Adrenal gland (tissue), 12 donors: ENCODE data around the gene PARD3B. TPM values are rescaled to one million over a fixed set of nuclear protein-coding genes. Genes with fewer than 3 reads are reported as not detected.

Experiments used
- DNase-seq, 7 donors: peaks; one replicate each; pipeline ENCODE4 v3.0.0-alpha.2; 2019 to 2020
- H3K27ac ChIP-seq, 5 donors: fragments of 200-600 bp; sonication (generic) in 4 of 5; 1 replicate in 3 of 5; 2 replicates in 2 of 5; pipeline versions ENCODE4 v1.5.1 to v1.8.0; 2016 to 2020; ENCODE audit warnings: mild to moderate bottlenecking in 1 of 5
- H3K27me3 ChIP-seq: fragments of 200-600 bp; 2 replicates; pipeline ENCODE4 v1.8.0; 2021
- H3K36me3 ChIP-seq, 2 donors: fragments of 200-600 bp; replicated peaks in 1 of 2; 1 replicate in 1 of 2; 2 replicates in 1 of 2; pipeline versions ENCODE4 v1.5.1 to v1.8.0; 2018 to 2022
- H3K4me1 ChIP-seq, 2 donors: fragments of 200-600 bp; replicated peaks in 1 of 2; 1 replicate in 1 of 2; 2 replicates in 1 of 2; pipeline versions ENCODE4 v1.5.1 to v1.8.0; 2018 to 2021
- H3K4me3 ChIP-seq, 4 donors: fragments of 200-600 bp; sonication (generic) in 3 of 4; one replicate each; pipeline ENCODE4 v1.5.1; 2016 to 2018
- H3K9me3 ChIP-seq, 3 donors: fragments of 200-600 bp; sonication (generic) in 1 of 3; replicated peaks in 1 of 3; 1 replicate in 2 of 3; 2 replicates in 1 of 3; pipeline versions ENCODE4 v1.5.1 to v1.8.0; 2016 to 2021
- CTCF ChIP-seq, 6 experiments: fragments of 450-650 bp in 4 of 6; fragments of 200-600 bp in 2 of 6; sonication (generic) in 1 of 6; IDR thresholded peaks; 1 replicate in 5 of 6; 2 replicates in 1 of 6; pipeline versions ENCODE4 v1.5.1 to v1.8.0; 2016 to 2021; ENCODE audit warnings: antibody characterized with exemption in 6 of 6, mild to moderate bottlenecking in 2 of 6, moderate library complexity in 1 of 6
- POLR2A ChIP-seq, 2 donors: fragments of 450-650 bp; IDR thresholded peaks; one replicate each; pipeline ENCODE4 v1.6.1; 2017; ENCODE audit warnings: antibody characterized with exemption in 2 of 2, mild to moderate bottlenecking in 2 of 2, moderate library complexity in 1 of 2
- WGBS, 4 donors: extraction: QIAGEN DNeasy Blood & Tissue Kit in 2 of 4; methylation state at CpG; one replicate each; pipeline versions ENCODE4 v1.1.5 to v1.1.7; 2013 to 2017; 5-methylcytosine and 5-hydroxymethylcytosine counted together
- intact Hi-C, 2 donors: fragments of 100-400 bp; cut with DNase I; formaldehyde crosslinking; loops; one replicate each; pipeline versions ENCODE4 v1.14.1 to v1.15.0; 2022 to 2023
- polyA plus RNA-seq, 3 donors: library from polyadenylated mRNA; stranded (reverse); fragments of 200-250 nt in 2 of 3; fragments of 350-450 nt in 1 of 3; fragmentation: Illumina TruSeq in 1 of 3; extraction: RNeasy Lipid Tissue Mini Kit (QIAGEN cat#74804) in 1 of 3; gene quantifications; one replicate each; pipeline ENCODE4 v1.2.3, GENCODE V29; 2013 to 2014
- total RNA-seq, 9 donors: library from RNA; depleted of rRNA in 4 of 9; stranded (reverse); fragments of >200 nt in 4 of 9; fragments of 120-200 nt in 1 of 9; fragmentation: NEBNext Ultra II Directional in 1 of 9; extraction: Animal tissue kit (Norgen Biotek cat#: 25700) in 1 of 9; gene quantifications; one replicate each; pipeline versions ENCODE4 v1.1.0 to v1.2.4, GENCODE V29; 2013 to 2023
- donor health status: healthy with polysubstance abuse.
- donor health status: Bipolar disorder and iron deficiency.
- donor health status: DM: yes; HTN: yes; CAD: no.
- donor health status: DM: no; HTN: no; CAD: no.
- donor health status: DM: no; HTN: no; CAD: no.
- donor health status: DM: yes; HTN: yes; CAD: no.

The PARD3B gene
- total and polyA plus RNA-seq, 12 donors, result 1.9 to 20.4 (median 9.5) TPM

GRCh38 chr2:205501826-205502225 is 956.6 kb downstream of the PARD3B start:
- Histone ChIP-seq H3K9me3 (no peaks in the 10 kb centered on the region), H3K27ac (no peak overlapping the region), H3K36me3 (no peaks in the 10 kb centered on the region), H3K4me1 (no peaks in the 10 kb centered on the region), H3K27me3 (no peaks in the 10 kb centered on the region), H3K4me3 (no peak overlapping the region)
- no peak for DNase-seq
- no peak for TF ChIP-seq CTCF (IDR thresholded peaks at IDR 0.05)
- WGBS, 4 donors, result 80 to 85% (median 83%) methylated on average over 7 of the region's 7 CpGs
- intact Hi-C loops, result no loop called here

- Histone ChIP-seq H3K4me3 (no peak overlapping the region), H3K27ac (no peak overlapping the region), H3K4me1 (no peaks in the 10 kb centered on the region), H3K9me3 (no peaks in the 10 kb centered on the region), H3K36me3 (no peaks in the 10 kb centered on the region), H3K27me3 (no peaks in the 10 kb centered on the region)
- WGBS, 4 donors, result 90 to 94% (median 92%) methylated on average over 2 of the region's 2 CpGs
- DNase-seq, result no peak
- TF ChIP-seq CTCF (IDR thresholded peaks at IDR 0.05), result no peak
- no peak for TF ChIP-seq POLR2A (IDR thresholded peaks at IDR 0.05)
- intact Hi-C loops, result no loop called here
These were observed 960.1 kb downstream of the PARD3B start for GRCh38 chr2:205505371-205505770.

- DNase-seq, result no peak
- Histone ChIP-seq H3K27ac (no peak overlapping the region), H3K4me1 (no peaks in the 10 kb centered on the region), H3K9me3 (no peaks in the 10 kb centered on the region), H3K36me3 (no peaks in the 10 kb centered on the region), H3K4me3 (no peak overlapping the region), H3K27me3 (no peaks in the 10 kb centered on the region)
- no peak for TF ChIP-seq POLR2A (IDR thresholded peaks at IDR 0.05)
- TF ChIP-seq CTCF (IDR thresholded peaks at IDR 0.05), result no peak
- WGBS, 4 donors, result 89 to 97% (median 92%) methylated on average over 4 of the region's 4 CpGs
- intact Hi-C loops, result no loop called here
These were observed 964.4 kb downstream of the PARD3B start for GRCh38 chr2:205509655-205510054.

GRCh38 chr2:205510345-205510744 is 965.1 kb downstream of the PARD3B start:
- intact Hi-C loops, result no loop called here
- Histone ChIP-seq H3K27ac (no peak overlapping the region), H3K36me3 (no peaks in the 10 kb centered on the region), H3K9me3 (no peaks in the 10 kb centered on the region), H3K27me3 (no peaks in the 10 kb centered on the region), H3K4me3 (no peak overlapping the region), H3K4me1 (no peaks in the 10 kb centered on the region)
- 76 to 91% (median 80%) methylated on average over 2 of the region's 2 CpGs for WGBS, 4 donors
- TF ChIP-seq POLR2A (IDR thresholded peaks at IDR 0.05), result no peak
- no peak for TF ChIP-seq CTCF (IDR thresholded peaks at IDR 0.05)
- no peak for DNase-seq
